Measurements from ENCODE around the gene CD52. TPM values are rescaled to one million over a fixed set of nuclear protein-coding genes. Genes with fewer than 3 reads are reported as not detected.

CD52 gene
- polyA plus RNA-seq, 1 of the 3 experiments (the other 2 are of a cell fraction) = not detected

- no peak for DNase-seq
- POLR2A ChIA-PET = no interaction called here
Measured at GRCh38 chr1:26337206-26337535, 19.4 kb downstream of the CD52 start.

GRCh38 chr1:26337625-26338024 lies 19.9 kb downstream of the CD52 start:
- Histone ChIP-seq H2AFZ (ENCODE audit: low read depth) (no peak overlapping the region), H3K79me2 (ENCODE audit: insufficient read depth) (no peaks in the 10 kb centered on the region), H3F3A (replicated peaks; ENCODE audit: insufficient read depth) (no peaks in the 10 kb centered on the region), H3K4me1 (ENCODE audit: control insufficient read depth in 1 of 2, insufficient read depth in 2 of 2, low read depth in 1 of 2, low read length in 1 of 2) (no peaks in the 10 kb centered on the region; a peak in 1 of 4 replicates), H3K9ac (no peak overlapping the region), H3K36me3 (replicated peaks in 1 of 2; ENCODE audit: control insufficient read depth in 1 of 2, insufficient read depth in 2 of 2, low read length in 1 of 2) (no peaks in the 10 kb centered on the region), H3K9me2 (no peaks in the 10 kb centered on the region), H4K20me1 (ENCODE audit: insufficient read depth) (no peaks in the 10 kb centered on the region), H3K9me3 (no peaks in the 10 kb centered on the region), H3K27ac (ENCODE audit: low read depth in 2 of 2, low read length in 1 of 2) (no peak overlapping the region), H3K4me2 (no peak overlapping the region), H3K4me3 (ENCODE audit: low read depth in 2 of 2, low read length in 1 of 2) (no peak overlapping the region), H3K27me3 (ENCODE audit: insufficient read depth) (peaks cover 9% of the 10 kb centered on the region; the same call in 1 of the 2 replicates)
- ChIA-PET POLR2A (no interaction called here), CTCF (interaction anchor here (0.6 to 2.3 kb wide), 4 partner anchors 21 to 135 kb away, joined by 3 to 6 read pairs (median 6); no protein-coding TSS in a partner anchor)
- WGBS (ENCODE audit: low lambda C conversion rate) = 80% methylated on average over 3 of the region's 4 CpGs
- TF ChIP-seq USF2 (IDR thresholded peaks at IDR 0.05; ENCODE audit: borderline replicate concordance, low read depth, low read length) (no peak), CHD2 (IDR thresholded peaks at IDR 0.05; ENCODE audit: low read length, partially characterized antibody) (no peak), MXI1 (IDR thresholded peaks at IDR 0.05; ENCODE audit: low read depth, low read length) (no peak), TAF1 (IDR thresholded peaks at IDR 0.05; ENCODE audit: borderline replicate concordance, low read depth, low read length) (no peak), MAX (IDR thresholded peaks at IDR 0.05; ENCODE audit: low read depth) (no peak), FOXJ3 (CRISPR knock-in tag; IDR thresholded peaks at IDR 0.05) (no peak), POLR2AphosphoS5 (IDR thresholded peaks at IDR 0.05; ENCODE audit: low read depth, low read length) (no peak), YY1 (IDR thresholded peaks at IDR 0.05; ENCODE audit: low read depth) (no peak)
- no peak for DNase-seq

More at GRCh38 chr1:26337206-26337535, 19.4 kb downstream of the CD52 start:
- 90% methylated on average over 2 of the region's 7 CpGs for WGBS (ENCODE audit: low lambda C conversion rate)
- no peaks in the 10 kb centered on the region for H3K9me3 ChIP-seq
- H3K27me3 ChIP-seq (ENCODE audit: insufficient read depth) = 0 out of 2 replicates have a peak, but pooled peaks cover 5% of the 10 kb centered on the region
- H3K9me2 ChIP-seq = no peaks in the 10 kb centered on the region
- no peak overlapping the region for H3K4me3 ChIP-seq (ENCODE audit: low read depth in 2 of 2, low read length in 1 of 2)
- no peaks in the 10 kb centered on the region; a peak in 1 of 4 replicates for H3K4me1 ChIP-seq (ENCODE audit: control insufficient read depth in 1 of 2, insufficient read depth in 2 of 2, low read depth in 1 of 2, low read length in 1 of 2)
- no peaks in the 10 kb centered on the region for H3K36me3 ChIP-seq (replicated peaks in 1 of 2; ENCODE audit: control insufficient read depth in 1 of 2, insufficient read depth in 2 of 2, low read length in 1 of 2)
- no peaks in the 10 kb centered on the region for H3K79me2 ChIP-seq (ENCODE audit: insufficient read depth)
- H3F3A ChIP-seq (replicated peaks; ENCODE audit: insufficient read depth) = no peaks in the 10 kb centered on the region
- H4K20me1 ChIP-seq (ENCODE audit: insufficient read depth) = no peaks in the 10 kb centered on the region
- H2AFZ ChIP-seq (ENCODE audit: low read depth) = no peak overlapping the region
- CTCF ChIA-PET = interaction anchor here (0.6 to 2.3 kb wide), 3 partner anchors 22 to 135 kb away, joined by 3 to 6 read pairs (median 5); no protein-coding TSS in a partner anchor
- H3K4me2 ChIP-seq = no peak overlapping the region
- TF ChIP-seq USF1 (IDR thresholded peaks at IDR 0.05; ENCODE audit: borderline replicate concordance, low read depth) (no peak), RAD21 (IDR thresholded peaks at IDR 0.05; ENCODE audit: low read length) (no peak)
- no peak overlapping the region for H3K9ac ChIP-seq
- H3K27ac ChIP-seq (ENCODE audit: low read depth in 2 of 2, low read length in 1 of 2) = no peak overlapping the region
